ENCODE data around the gene PARD6B. TPM values are rescaled to one million over a fixed set of nuclear protein-coding genes. Genes with fewer than 3 reads are reported as not detected.
"Not testable (repeated sequence)": the region's sequence is repeated elsewhere in the genome, so short reads cannot be mapped to it uniquely, and the experiment has no call there.

PARD6B gene
- total RNA-seq, 1 donor from 2014 or later, result 0.97 TPM

DNA sequence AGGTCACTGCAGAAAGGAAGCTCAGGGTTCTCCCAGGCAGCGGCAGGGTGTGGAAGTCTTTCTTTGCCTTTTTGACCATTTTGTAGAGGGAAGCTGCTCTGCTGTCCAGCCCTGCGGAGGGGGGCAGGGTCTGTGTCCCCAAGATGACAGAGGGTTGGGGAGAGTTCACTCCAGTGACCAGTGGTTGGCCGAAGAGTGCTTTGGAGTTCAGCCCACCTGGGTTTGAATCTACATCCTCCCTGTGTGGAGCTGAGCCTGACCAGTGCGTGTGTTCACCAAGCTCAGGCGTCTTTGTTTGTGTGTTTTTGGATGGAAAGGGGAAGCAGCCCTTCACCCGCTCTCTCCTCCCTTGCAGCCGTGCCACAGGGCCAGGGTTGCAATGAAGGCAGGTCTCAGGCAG, 37.6 kb downstream of the PARD6B start:
- not testable (repeated sequence) for H3K36me3 Mint-ChIP-seq (ENCODE audit: unreplicated experiment); H3K4me3 Mint-ChIP-seq (ENCODE audit: unreplicated experiment); H3K27ac Mint-ChIP-seq (ENCODE audit: unreplicated experiment); H3K9me3 Mint-ChIP-seq (ENCODE audit: unreplicated experiment); DNase-seq (ENCODE audit: extremely low spot score, unreplicated experiment); H3K4me1 Mint-ChIP-seq (ENCODE audit: unreplicated experiment); H3K27me3 Mint-ChIP-seq (ENCODE audit: unreplicated experiment)

DNA sequence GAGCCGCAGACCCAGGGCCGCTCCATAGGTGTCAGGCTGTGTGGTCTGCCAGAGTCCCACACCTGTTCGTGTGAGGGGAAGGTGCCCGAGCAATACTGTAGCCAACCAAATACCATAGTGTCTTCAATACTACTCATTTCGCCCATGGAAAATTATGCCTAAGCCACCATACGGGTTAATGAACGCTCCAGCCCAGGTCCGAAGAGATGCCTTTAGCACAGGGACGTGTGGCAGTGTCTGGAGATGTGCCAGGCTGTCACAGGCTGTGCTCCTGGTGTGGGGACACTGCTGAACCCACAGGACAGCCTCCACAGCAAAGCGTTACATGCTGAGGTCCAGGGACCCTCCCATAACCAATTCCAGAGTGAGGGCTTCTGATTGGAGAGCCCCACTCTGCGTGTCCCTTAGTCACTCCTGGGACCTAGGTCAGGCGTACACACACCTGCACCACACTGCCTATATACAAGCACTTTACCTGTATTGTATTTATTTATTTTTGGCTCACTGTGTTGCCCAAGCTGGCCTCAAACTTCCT, 38.2 kb downstream of the PARD6B start:
- not testable (repeated sequence) for H3K4me1 Mint-ChIP-seq (ENCODE audit: unreplicated experiment); H3K27ac Mint-ChIP-seq (ENCODE audit: unreplicated experiment); H3K36me3 Mint-ChIP-seq (ENCODE audit: unreplicated experiment); DNase-seq (ENCODE audit: extremely low spot score, unreplicated experiment); H3K4me3 Mint-ChIP-seq (ENCODE audit: unreplicated experiment); H3K27me3 Mint-ChIP-seq (ENCODE audit: unreplicated experiment); H3K9me3 Mint-ChIP-seq (ENCODE audit: unreplicated experiment)

DNA sequence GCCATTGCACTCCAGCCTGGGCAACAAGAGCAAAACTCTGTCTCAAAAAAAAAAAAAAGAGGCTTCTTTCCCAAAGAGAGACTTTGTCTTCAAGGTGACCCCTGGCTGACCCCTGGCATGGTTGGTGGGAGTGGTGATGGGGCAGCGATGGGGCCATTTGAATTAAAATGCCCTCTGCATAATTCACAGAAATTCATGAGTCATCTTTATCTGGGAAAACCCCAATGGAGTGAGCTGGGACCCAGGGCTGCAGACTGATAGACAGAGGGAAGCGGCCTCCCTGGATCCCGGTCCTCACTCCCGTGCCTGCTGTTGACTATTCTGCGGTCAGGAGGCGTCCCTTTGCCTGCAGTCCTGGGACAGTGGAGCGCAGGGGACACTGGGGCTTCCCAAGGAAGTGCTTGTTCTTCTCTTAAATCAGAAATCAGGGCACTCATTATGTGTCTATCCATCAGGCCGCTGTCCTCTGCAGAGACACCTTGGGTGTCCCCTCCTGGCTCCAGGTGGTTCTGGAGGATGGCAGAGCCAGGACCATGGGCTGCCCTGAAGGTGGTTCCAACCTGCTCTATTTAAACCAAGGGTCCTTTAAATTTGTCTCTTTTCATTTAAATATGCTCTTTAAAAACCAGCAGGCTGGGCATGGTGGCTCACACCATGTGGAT, 40.2 kb downstream of the PARD6B start:
- not testable (repeated sequence) for H3K36me3 Mint-ChIP-seq (ENCODE audit: unreplicated experiment); H3K27ac Mint-ChIP-seq (ENCODE audit: unreplicated experiment); H3K9me3 Mint-ChIP-seq (ENCODE audit: unreplicated experiment); H3K27me3 Mint-ChIP-seq (ENCODE audit: unreplicated experiment); H3K4me1 Mint-ChIP-seq (ENCODE audit: unreplicated experiment); DNase-seq (ENCODE audit: extremely low spot score, unreplicated experiment); H3K4me3 Mint-ChIP-seq (ENCODE audit: unreplicated experiment)

DNA sequence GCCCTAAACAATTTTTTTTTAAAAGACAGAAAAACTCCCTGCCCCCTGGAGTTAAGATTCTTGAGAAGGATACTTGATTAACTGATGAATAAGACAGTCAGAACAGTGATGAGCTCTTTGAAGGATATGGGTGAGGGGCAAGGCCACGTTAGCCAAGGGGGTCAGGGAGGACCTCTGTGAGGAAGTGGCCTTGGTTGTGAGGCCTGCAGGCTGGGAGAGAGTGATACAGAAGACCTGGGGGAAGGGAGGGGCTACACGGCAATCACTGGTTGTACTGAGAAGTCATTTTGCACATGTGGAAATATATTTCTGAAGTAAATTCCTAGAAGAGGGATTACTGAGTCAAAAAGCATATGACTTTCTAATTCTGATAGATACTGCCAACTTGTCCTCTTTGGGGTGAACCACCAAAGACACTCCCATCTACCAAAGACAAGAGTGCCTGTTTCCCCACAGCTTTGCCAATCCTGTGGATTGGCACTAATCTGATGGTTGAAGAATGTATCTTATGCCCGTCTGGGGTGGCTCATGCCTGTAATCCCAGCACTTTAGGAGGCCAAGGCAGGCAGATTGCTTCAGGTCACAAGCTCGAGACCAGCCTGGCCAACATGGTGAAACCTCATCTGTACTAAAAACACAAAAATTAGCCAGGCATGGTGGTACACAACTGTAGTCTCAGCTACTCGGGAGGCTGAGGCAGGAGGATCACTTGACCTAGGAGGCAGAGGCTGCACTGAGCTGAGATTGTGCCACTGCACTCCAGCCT, 41.2 kb downstream of the PARD6B start:
- Mint-ChIP-seq H3K27me3 (ENCODE audit: unreplicated experiment) (peaks cover 9% of the 10 kb centered on the region), H3K27ac (ENCODE audit: unreplicated experiment) (no peak overlapping the region), H3K4me1 (ENCODE audit: unreplicated experiment) (peaks cover 9% of the 10 kb centered on the region), H3K9me3 (ENCODE audit: unreplicated experiment) (no peaks in the 10 kb centered on the region), H3K36me3 (ENCODE audit: unreplicated experiment) (no peaks in the 10 kb centered on the region), H3K4me3 (ENCODE audit: unreplicated experiment) (no peak overlapping the region)
- no peak for DNase-seq (ENCODE audit: extremely low spot score, unreplicated experiment)
- TF ChIP-seq, protein P1, sequence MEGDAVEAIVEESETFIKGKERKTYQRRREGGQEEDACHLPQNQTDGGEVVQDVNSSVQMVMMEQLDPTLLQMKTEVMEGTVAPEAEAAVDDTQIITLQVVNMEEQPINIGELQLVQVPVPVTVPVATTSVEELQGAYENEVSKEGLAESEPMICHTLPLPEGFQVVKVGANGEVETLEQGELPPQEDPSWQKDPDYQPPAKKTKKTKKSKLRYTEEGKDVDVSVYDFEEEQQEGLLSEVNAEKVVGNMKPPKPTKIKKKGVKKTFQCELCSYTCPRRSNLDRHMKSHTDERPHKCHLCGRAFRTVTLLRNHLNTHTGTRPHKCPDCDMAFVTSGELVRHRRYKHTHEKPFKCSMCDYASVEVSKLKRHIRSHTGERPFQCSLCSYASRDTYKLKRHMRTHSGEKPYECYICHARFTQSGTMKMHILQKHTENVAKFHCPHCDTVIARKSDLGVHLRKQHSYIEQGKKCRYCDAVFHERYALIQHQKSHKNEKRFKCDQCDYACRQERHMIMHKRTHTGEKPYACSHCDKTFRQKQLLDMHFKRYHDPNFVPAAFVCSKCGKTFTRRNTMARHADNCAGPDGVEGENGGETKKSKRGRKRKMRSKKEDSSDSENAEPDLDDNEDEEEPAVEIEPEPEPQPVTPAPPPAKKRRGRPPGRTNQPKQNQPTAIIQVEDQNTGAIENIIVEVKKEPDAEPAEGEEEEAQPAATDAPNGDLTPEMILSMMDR (IDR thresholded peaks at IDR 0.05), result no peak

DNA sequence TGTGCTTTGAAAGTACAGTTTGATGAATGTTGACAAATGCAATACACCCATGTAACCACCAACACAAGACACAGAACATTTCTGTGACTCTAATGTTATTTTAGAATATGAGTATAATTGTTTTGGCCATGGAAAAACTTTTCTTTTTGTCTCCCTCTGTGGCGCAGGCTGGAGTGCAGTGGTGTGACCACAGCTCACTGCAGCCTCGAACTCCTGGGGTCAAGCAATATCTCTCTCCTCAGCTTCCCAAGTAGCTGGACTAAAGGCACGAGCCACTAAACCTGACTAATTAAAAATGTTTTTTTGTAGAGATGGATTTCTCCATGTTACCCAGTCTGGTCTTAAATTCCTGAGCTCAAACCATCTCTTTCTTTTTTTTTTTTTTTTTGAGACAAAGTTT, 43.1 kb downstream of the PARD6B start:
- Mint-ChIP-seq H3K4me1 (ENCODE audit: unreplicated experiment) (peaks cover 12% of the 10 kb centered on the region), H3K9me3 (ENCODE audit: unreplicated experiment) (no peaks in the 10 kb centered on the region), H3K4me3 (ENCODE audit: unreplicated experiment) (no peak overlapping the region), H3K27ac (ENCODE audit: unreplicated experiment) (no peak overlapping the region), H3K27me3 (ENCODE audit: unreplicated experiment) (peaks cover 15% of the 10 kb centered on the region), H3K36me3 (ENCODE audit: unreplicated experiment) (no peaks in the 10 kb centered on the region)
- TF ChIP-seq, protein P1 (IDR thresholded peaks at IDR 0.05), result no peak
- DNase-seq (ENCODE audit: extremely low spot score, unreplicated experiment), result no peak

DNA sequence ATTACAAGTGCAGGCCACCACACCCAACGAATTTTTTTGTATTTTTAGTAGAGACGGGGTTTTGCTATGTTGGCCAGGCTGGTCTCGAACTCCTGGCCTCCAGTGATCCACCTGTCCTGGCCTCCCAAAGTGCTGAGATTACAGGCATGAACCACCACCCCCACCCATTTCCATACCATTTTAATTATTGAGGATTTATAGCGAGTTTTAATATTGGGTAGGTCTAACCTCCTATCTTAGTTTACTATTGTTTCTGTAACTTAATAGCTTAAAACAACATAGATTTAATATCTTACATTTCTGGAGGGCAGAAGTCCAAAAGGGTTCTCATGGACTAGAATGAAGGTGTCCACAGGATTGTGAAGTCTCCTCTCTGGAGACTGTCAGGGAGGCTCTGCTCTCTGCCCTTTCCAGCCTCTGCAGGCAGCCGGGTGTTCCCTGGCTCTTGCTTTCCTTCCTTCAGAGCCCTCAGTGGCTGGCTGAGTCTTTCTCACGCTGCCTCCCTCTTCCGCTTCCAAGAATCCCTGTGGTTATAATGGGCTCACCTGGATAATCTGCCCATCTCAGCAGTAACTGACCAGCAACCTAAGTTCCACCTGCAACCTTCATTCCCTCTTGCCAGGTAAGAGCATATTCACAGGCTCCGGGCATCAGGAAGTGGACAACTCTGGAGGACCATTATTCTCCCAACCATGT, 44.9 kb downstream of the PARD6B start:
- TF ChIP-seq, protein P1 (IDR thresholded peaks at IDR 0.05), result no peak
- Mint-ChIP-seq H3K4me1 (ENCODE audit: unreplicated experiment) (peaks cover 12% of the 10 kb centered on the region), H3K36me3 (ENCODE audit: unreplicated experiment) (no peaks in the 10 kb centered on the region), H3K4me3 (ENCODE audit: unreplicated experiment) (no peak overlapping the region), H3K9me3 (ENCODE audit: unreplicated experiment) (no peaks in the 10 kb centered on the region), H3K27ac (ENCODE audit: unreplicated experiment) (no peak overlapping the region), H3K27me3 (ENCODE audit: unreplicated experiment) (peaks cover 19% of the 10 kb centered on the region)
- DNase-seq (ENCODE audit: extremely low spot score, unreplicated experiment), result no peak

Data from osteocyte (in vitro differentiated cells).